Activated T-cell treated with anti-CD3 and anti-CD28 coated beads, Interleukin-2, amount 50 U/mL, for 4 hours (primary cell): ENCODE data around the gene FOXO1. TPM values are rescaled to one million over a fixed set of nuclear protein-coding genes. Genes with fewer than 3 reads are reported as not detected.
A peak's percentile ranks its signal among the peaks of the same experiment; 100 is the strongest.

ENCODE experiments used
- ATAC-seq, 2 donors: fragments of 200-7000 bp; cut with Tn5 transposase; one replicate each; pipeline ENCODE4 v1.10.0; 2021
- DNase-seq: peaks from one replicate; pipeline ENCODE4 v3.0.0-alpha.2; 2020
- H3K27me3 Mint-ChIP-seq: one replicate; pipeline ENCODE4 v1.8.0; 2021; ENCODE audit warnings: low read depth, mixed read lengths
- H3K36me3 Mint-ChIP-seq: one replicate; pipeline ENCODE4 v1.8.0; 2022; ENCODE audit warnings: mixed read lengths; ENCODE audit not compliant: insufficient read depth
- H3K4me1 Mint-ChIP-seq: one replicate; pipeline ENCODE4 v1.8.0; 2021; ENCODE audit warnings: low read depth, mixed read lengths
- H3K4me3 Mint-ChIP-seq: one replicate; pipeline ENCODE4 v1.8.0; 2021; ENCODE audit warnings: mild to moderate bottlenecking, moderate library complexity, mixed read lengths
- H3K9me3 Mint-ChIP-seq: one replicate; pipeline ENCODE4 v1.8.0; 2021; ENCODE audit warnings: mixed read lengths
- total RNA-seq, 3 donors: library from RNA; stranded (reverse); gene quantifications; one replicate each; pipeline ENCODE4 v1.2.1, GENCODE V29; 2021

FOXO1 gene
- total RNA-seq, 3 donors from 2014 or later = 61.1 to 64.0 (median 62.7) TPM

GRCh38 chr13:40635315-40635995 is 31.0 kb downstream of the FOXO1 start:
- Mint-ChIP-seq H3K9me3 (no peaks in the 10 kb centered on the region), H3K27me3 (no peaks in the 10 kb centered on the region), H3K4me1 (peaks cover 85% of the 10 kb centered on the region), H3K4me3 (no peak overlapping the region), H3K36me3 (peaks cover 13% of the 10 kb centered on the region)
- ATAC-seq = peak; percentile 12 to 39
- no peak for DNase-seq

GRCh38 chr13:40632915-40633314 is 33.5 kb downstream of the FOXO1 start:
- DNase-seq (no peak), ATAC-seq (no peak)
- H3K27me3 Mint-ChIP-seq = no peaks in the 10 kb centered on the region
- H3K9me3 Mint-ChIP-seq = no peaks in the 10 kb centered on the region
- peak overlapping the region; percentile 6 for H3K4me3 Mint-ChIP-seq
- H3K36me3 Mint-ChIP-seq = peaks cover 17% of the 10 kb centered on the region
- H3K4me1 Mint-ChIP-seq = peaks cover 84% of the 10 kb centered on the region

DNA sequence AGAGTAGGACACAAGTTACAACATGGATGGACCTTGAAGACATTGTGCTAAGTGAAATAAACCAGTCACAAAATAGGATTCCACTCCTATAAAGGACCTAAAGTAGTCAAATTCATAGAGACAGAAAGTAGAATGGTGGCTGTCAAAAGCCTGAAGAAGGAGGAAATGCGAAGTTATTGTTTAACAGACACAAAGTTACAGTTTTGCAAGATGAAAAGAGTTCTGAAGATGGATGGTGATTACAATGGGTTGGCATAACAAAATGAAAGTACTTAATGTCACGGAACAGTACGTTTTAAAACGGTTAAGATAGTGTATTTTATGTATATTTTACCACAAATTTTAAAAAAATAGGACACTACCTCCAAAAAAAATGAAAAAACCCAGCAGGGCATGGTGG is 34.8 kb downstream of the FOXO1 start:
- H3K4me1 Mint-ChIP-seq = peaks cover 86% of the 10 kb centered on the region
- H3K36me3 Mint-ChIP-seq = peaks cover 24% of the 10 kb centered on the region
- peak in 1 of 2 donors; percentile 8 for ATAC-seq
- H3K27me3 Mint-ChIP-seq = no peaks in the 10 kb centered on the region
- H3K9me3 Mint-ChIP-seq = no peaks in the 10 kb centered on the region
- no peak for DNase-seq
- H3K4me3 Mint-ChIP-seq = peak overlapping the region; percentile 52

DNA sequence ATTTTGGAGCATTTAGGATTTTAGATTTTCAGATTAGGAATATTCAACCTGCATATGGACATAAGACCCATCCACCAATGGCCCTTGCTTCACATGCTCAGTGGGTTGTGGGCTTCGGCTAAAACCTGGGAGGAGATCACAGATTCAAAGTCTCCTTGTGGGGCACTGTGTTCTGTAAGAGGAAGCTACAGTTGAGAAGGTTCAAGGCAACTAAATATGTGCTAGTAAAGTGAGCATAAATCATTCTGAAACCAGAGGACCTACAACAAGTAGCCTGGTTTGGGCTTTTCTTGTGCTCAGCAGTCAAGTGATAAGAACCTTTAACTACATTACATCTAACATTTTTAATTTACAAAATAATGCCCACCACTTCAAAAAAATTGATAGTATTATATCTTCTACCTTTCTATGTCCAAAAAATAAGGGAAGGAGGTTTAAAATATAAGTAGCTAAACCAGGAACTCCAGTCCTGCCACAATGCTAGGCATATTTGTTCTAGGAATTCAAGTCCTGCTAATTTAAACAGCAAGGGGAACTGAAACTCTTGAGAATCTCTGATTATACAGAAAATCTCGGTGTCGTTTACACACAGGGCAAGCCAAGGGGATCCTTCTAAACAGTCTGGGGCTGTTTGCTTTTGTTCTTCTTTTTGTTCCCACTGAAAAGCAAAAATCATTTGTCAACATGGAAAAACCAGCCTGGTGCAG is 36.6 kb downstream of the FOXO1 start:
- ATAC-seq = no peak
- Mint-ChIP-seq H3K27me3 (no peaks in the 10 kb centered on the region), H3K9me3 (no peaks in the 10 kb centered on the region), H3K4me3 (no peak overlapping the region), H3K36me3 (peaks cover 19% of the 10 kb centered on the region), H3K4me1 (peaks cover 86% of the 10 kb centered on the region)
- DNase-seq = no peak

DNA sequence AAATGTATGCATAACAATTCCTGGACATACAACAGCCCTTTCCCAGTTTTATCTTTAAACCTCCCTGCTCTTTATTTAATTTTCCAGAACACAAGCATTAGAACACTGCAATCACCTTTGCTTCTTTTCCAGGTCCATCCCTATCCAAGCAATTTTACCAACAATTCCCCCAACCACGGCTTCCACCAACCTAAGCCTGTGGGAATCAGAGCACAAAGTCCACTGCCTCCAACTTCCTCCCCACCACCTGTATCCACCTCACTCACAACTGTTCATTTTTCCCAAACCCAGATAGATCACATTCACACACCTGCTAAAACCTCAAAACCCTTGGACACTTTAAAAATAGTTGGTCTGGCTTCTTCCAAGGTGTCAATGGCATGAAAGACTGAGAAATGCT is 39.5 kb downstream of the FOXO1 start:
- Mint-ChIP-seq H3K4me1 (peaks cover 89% of the 10 kb centered on the region), H3K9me3 (no peaks in the 10 kb centered on the region), H3K4me3 (no peak overlapping the region), H3K36me3 (peaks cover 19% of the 10 kb centered on the region), H3K27me3 (no peaks in the 10 kb centered on the region)
- no peak for DNase-seq
- no peak for ATAC-seq

DNA sequence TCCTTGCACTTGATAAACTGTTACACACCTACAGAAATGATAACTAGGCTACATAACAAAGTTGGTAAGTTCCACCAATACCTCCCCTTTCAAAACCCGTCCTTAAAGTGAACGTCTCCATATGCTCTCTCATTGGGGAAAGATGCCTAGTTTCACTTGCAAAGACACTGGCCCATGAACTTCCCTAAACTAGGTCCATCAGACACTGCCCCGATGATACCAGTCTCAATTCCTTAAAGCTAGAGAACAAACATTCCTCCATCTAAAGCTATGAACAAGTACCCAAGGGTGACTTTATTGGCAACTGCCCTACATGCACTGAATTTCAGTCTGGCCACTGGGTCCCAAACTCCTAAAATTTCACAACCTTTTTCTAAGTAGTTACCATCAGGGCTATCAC is 39.9 kb downstream of the FOXO1 start:
- DNase-seq (no peak), ATAC-seq (no peak)
- H3K4me1 Mint-ChIP-seq = peaks cover 87% of the 10 kb centered on the region
- peaks cover 17% of the 10 kb centered on the region for H3K36me3 Mint-ChIP-seq
- no peaks in the 10 kb centered on the region for H3K27me3 Mint-ChIP-seq
- no peaks in the 10 kb centered on the region for H3K9me3 Mint-ChIP-seq
- no peak overlapping the region for H3K4me3 Mint-ChIP-seq

- DNase-seq (no peak), ATAC-seq (no peak)
- Mint-ChIP-seq H3K4me3 (no peak overlapping the region), H3K4me1 (peaks cover 82% of the 10 kb centered on the region), H3K9me3 (no peaks in the 10 kb centered on the region), H3K36me3 (peaks cover 16% of the 10 kb centered on the region), H3K27me3 (no peaks in the 10 kb centered on the region)
Observed at GRCh38 chr13:40624986-40625385, 41.5 kb downstream of the FOXO1 start.

GRCh38 chr13:40624383-40624782 is 42.1 kb downstream of the FOXO1 start:
- H3K36me3 Mint-ChIP-seq = peaks cover 22% of the 10 kb centered on the region
- H3K27me3 Mint-ChIP-seq = no peaks in the 10 kb centered on the region
- no peaks in the 10 kb centered on the region for H3K9me3 Mint-ChIP-seq
- ATAC-seq = peak; percentile 87 to 89
- H3K4me3 Mint-ChIP-seq = no peak overlapping the region
- H3K4me1 Mint-ChIP-seq = peaks cover 82% of the 10 kb centered on the region
- peak; percentile 42 for DNase-seq

DNA sequence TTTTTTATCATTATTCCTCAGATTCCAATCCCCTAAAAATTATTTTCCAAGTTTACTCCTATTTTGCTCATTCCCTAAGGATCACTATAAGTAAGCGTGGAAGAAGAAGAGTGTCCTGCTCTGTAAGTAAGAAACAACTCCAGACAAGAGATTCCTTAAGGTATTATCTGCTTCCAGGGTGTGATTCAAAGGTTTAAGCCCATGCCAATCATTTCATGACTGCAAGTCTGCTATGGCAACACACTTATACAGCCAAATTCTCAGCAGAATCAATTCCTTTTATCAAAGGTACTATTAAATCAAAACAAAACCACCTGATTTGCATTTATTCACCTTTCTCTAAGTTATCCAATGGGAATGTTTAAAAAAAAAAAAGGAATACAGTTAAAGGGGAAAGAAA is 43.7 kb downstream of the FOXO1 start:
- Mint-ChIP-seq H3K27me3 (no peaks in the 10 kb centered on the region), H3K9me3 (no peaks in the 10 kb centered on the region), H3K4me1 (peaks cover 84% of the 10 kb centered on the region), H3K36me3 (peaks cover 21% of the 10 kb centered on the region), H3K4me3 (peak overlapping the region; percentile 2)
- no peak for DNase-seq
- no peak for ATAC-seq

GRCh38 chr13:40622246-40622645 is 44.2 kb downstream of the FOXO1 start:
- no peaks in the 10 kb centered on the region for H3K27me3 Mint-ChIP-seq
- peaks cover 20% of the 10 kb centered on the region for H3K36me3 Mint-ChIP-seq
- no peak for DNase-seq
- peaks cover 85% of the 10 kb centered on the region for H3K4me1 Mint-ChIP-seq
- no peak for ATAC-seq
- H3K9me3 Mint-ChIP-seq = no peaks in the 10 kb centered on the region
- H3K4me3 Mint-ChIP-seq = no peak overlapping the region

DNA sequence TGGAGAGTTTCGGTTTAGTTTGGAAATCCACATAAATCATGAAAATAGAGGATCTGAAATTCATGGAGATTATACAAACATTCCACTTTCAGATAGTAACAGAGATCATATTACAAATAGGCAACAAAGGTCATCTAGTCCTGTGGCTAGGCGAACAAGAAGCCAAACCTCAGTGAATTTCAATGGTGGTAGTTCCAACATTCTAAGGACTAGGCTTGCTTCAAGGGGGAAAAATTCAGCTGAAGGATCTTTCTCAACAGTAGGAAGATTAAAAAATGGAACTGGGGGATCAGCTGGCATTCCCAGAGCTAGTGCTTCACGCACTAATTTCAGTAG is 47.0 kb downstream of the FOXO1 start:
- Mint-ChIP-seq H3K36me3 (peaks cover 20% of the 10 kb centered on the region), H3K4me3 (peak overlapping the region; percentile 49), H3K27me3 (no peaks in the 10 kb centered on the region), H3K4me1 (peaks cover 89% of the 10 kb centered on the region), H3K9me3 (no peaks in the 10 kb centered on the region)
- ATAC-seq = no peak
- no peak for DNase-seq

DNA sequence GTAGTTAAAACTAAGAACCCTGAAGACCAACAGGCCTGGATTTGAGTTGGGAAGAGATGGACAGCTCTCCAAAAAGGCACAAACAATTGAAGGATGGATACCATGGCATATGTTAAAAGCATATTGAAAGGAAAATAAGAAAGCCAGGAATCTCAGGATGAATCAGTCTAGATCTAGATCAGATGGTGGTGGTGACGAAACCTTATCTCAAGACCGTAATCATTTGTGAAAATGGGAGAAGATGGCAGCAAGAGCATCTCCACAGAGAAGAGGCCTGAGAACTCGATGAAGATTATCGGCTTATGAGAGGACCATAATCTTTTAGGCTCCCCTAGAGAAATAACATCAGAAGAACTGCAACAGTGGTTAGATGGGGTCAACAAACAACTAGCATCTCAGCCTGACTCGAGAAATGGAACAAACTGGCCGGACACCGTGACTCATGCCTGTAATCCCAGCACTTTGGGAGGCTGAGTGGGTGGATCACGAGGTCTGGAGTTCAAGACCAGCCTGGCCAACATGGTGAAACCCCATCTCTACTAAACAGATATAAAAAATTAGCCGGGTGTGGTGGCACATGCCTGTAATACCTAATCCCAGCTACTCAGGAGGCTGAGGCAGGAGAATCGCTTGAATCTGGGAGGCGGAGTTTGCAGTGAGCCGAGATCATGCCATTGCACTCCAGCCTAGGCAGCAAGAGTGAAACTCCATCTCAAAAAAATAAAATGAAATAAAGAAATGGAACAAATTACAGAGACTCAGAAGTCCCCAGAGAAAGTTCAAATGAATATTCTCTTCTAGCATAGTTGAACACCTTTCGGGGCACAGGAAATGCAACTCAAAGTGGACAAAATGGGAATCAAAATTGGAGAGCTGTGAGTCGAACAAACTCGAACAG is 47.6 kb downstream of the FOXO1 start:
- H3K27me3 Mint-ChIP-seq = no peaks in the 10 kb centered on the region
- peaks cover 20% of the 10 kb centered on the region for H3K36me3 Mint-ChIP-seq
- no peak for DNase-seq
- peak; percentile 9 to 12 for ATAC-seq
- H3K4me1 Mint-ChIP-seq = peaks cover 90% of the 10 kb centered on the region
- no peaks in the 10 kb centered on the region for H3K9me3 Mint-ChIP-seq
- H3K4me3 Mint-ChIP-seq = peak overlapping the region; percentile 49

DNA sequence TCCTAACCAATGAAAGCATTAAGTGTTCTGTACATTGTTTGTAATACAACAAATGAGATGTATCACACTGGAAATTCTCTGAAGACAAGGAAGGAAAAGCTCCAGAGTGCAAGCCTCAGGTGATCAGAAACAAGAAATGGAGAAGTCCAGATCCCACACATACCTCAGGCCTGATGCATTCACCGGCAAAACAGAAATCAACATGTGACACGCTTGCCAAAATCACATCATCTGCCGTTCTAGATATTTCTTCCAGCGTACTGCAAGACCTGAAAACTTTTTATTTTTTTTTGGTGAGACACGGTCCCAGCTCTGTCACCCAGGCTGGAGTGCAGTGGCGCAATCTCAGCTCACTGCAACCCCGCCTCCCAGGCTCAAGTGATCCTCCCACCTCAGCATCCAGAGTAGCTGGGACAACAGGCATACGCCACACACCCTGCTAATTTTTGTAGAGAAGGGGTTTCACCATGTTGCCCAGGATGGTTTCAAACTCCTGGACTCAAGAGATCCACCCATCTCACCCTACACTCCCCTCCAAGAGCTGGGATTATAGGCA is 48.6 kb downstream of the FOXO1 start:
- no peaks in the 10 kb centered on the region for H3K27me3 Mint-ChIP-seq
- ATAC-seq (no peak), DNase-seq (no peak)
- H3K4me1 Mint-ChIP-seq = peaks cover 91% of the 10 kb centered on the region
- no peak overlapping the region for H3K4me3 Mint-ChIP-seq
- H3K9me3 Mint-ChIP-seq = no peaks in the 10 kb centered on the region
- peaks cover 24% of the 10 kb centered on the region for H3K36me3 Mint-ChIP-seq

DNA sequence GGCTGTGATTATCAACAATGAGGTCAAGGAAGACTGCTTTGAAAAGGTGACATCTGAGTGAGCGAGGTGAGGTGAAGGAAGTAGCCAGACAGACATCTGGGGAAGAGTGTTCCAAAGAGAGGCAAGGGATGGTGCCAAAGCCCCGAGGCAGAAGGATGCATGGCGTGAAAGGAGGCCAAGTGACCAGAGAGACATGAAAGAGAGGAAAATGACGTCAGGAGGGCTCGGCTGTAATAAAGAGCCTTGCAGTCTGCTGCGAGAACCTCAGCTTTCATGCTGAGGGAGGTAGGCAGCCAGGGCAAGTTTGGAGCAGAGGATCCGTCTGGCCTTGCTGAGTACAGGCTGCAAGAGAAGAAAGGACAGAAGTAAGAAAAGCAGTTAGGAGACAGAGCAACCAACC is 50.8 kb downstream of the FOXO1 start:
- Mint-ChIP-seq H3K4me3 (peak overlapping the region; percentile 37), H3K9me3 (no peaks in the 10 kb centered on the region), H3K4me1 (peaks cover 98% of the 10 kb centered on the region), H3K27me3 (no peaks in the 10 kb centered on the region), H3K36me3 (peaks cover 26% of the 10 kb centered on the region)
- DNase-seq = no peak
- ATAC-seq = no peak
